DND-41 (cell line): Measurements from ENCODE around the gene HMGXB3.

ENCODE experiments used
- ATAC-seq: fragments of 200-7000 bp; cut with Tn5 transposase; 3 replicates; pipeline ENCODE4 v1.9.1; 2021; ENCODE audit warnings: low read depth; ENCODE audit not compliant: insufficient read depth
- DNase-seq: peaks from one replicate; pipeline ENCODE4 v3.0.0-alpha.2; 2020
- H2AFZ ChIP-seq: 2 replicates; pipeline ENCODE4 v1.6.0; 2012; ENCODE audit warnings: low read depth, low read length
- H3K27ac ChIP-seq: 2 replicates; pipeline ENCODE4 v1.5.1; 2012; ENCODE audit warnings: low read length, inconsistent platforms
- H3K27me3 ChIP-seq: fragments of 200-600 bp; sonication (generic); 2 replicates; pipeline ENCODE4 v1.6.0; 2012; ENCODE audit warnings: low read length, mild to moderate bottlenecking, inconsistent platforms; ENCODE audit not compliant: insufficient read depth, poor library complexity
- H3K36me3 ChIP-seq: 2 replicates; pipeline ENCODE4 v1.5.1; 2012; ENCODE audit warnings: low read length, inconsistent platforms; ENCODE audit not compliant: insufficient read depth
- H3K4me1 ChIP-seq: 2 replicates; pipeline ENCODE4 v1.5.1; 2012; ENCODE audit warnings: mild to moderate bottlenecking, low read length; ENCODE audit not compliant: insufficient read depth
- H3K4me2 ChIP-seq: 2 replicates; pipeline ENCODE4 v1.6.0; 2012; ENCODE audit warnings: mild to moderate bottlenecking, moderate library complexity, low read length, inconsistent platforms; ENCODE audit not compliant: insufficient read depth
- H3K4me3 ChIP-seq, 2 experiments: fragments of 200-600 bp in 1 of 2; shearing (Covaris generic) in 1 of 2; 2 replicates each; pipeline ENCODE4 v1.5.1; 2012 to 2016; ENCODE audit warnings: inconsistent platforms in 2 of 2, low read length in 2 of 2, mild to moderate bottlenecking in 2 of 2, low read depth in 1 of 2, moderate library complexity in 1 of 2
- H3K79me2 ChIP-seq: 2 replicates; pipeline ENCODE4 v1.6.0; 2012; ENCODE audit warnings: low read length, inconsistent platforms; ENCODE audit not compliant: insufficient read depth
- H3K9ac ChIP-seq: 2 replicates; pipeline ENCODE4 v1.6.0; 2012; ENCODE audit warnings: low read depth, mild to moderate bottlenecking, inconsistent platforms, low read length, moderate library complexity
- H3K9me3 ChIP-seq: 2 replicates; pipeline ENCODE4 v1.5.1; 2012; ENCODE audit warnings: low read length, moderate library complexity, mild to moderate bottlenecking, inconsistent platforms; ENCODE audit not compliant: insufficient read depth, severe bottlenecking
- H4K20me1 ChIP-seq: 2 replicates; pipeline ENCODE4 v1.6.0; 2012; ENCODE audit warnings: low read length; ENCODE audit not compliant: insufficient read depth
- EZH2 ChIP-seq: IDR thresholded peaks from 3 replicates; pipeline ENCODE4 v1.6.1; 2012; ENCODE audit warnings: borderline replicate concordance, low read depth, mild to moderate bottlenecking, moderate library complexity, low read length, inconsistent platforms; ENCODE audit not compliant: severe bottlenecking
- TF ChIP-seq, protein P1 (sequence below): IDR thresholded peaks from 2 replicates; pipeline ENCODE4 v1.5.1; 2012; ENCODE audit warnings: borderline replicate concordance, low read length, moderate library complexity, mild to moderate bottlenecking; ENCODE audit not compliant: poor library complexity, severe bottlenecking; ENCODE audit errors: extremely low read depth

HMGXB3 gene

DNA sequence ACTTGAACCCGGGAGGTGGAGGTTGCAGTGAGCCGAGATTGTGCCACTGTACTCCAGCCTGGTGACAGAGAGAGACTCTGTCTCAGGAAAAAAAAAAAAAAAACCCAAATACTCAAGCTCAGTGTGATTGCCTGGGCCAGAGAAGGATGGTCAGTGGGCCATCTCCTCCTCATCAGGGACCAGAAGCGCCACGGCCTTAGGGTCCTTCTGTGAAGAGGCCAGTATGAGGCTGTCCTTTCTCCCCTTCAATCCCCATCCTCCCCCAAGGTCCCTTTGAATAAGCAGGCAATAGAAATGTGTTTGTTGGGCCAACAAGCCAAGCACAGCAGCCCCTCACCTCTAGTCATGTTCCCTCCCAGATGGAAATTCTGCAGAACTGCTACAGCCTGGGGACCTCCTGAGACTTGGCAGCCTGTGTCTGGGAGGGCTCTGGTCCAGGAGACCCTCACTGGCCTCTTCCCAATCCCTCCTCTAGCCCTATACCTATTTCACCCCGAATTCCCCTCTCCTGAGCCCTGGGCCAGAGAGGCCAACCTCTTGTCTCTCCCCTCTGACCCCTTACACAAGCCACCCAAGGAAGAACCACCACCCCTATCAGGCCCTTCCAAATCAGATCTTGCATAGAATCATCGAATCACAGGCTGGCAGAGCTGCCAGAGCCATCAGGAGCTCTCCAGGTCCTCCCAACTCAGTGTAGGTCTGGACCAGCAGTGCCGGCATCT, 84.8 kb downstream of the HMGXB3 start:
- Histone ChIP-seq H3K36me3 (no peaks in the 10 kb centered on the region), H3K4me1 (no peaks in the 10 kb centered on the region), H3K27ac (no peak overlapping the region), H3K9ac (no peak overlapping the region), H3K4me2 (no peak overlapping the region), H3K9me3 (no peaks in the 10 kb centered on the region), H3K4me3 (no peak overlapping the region), H4K20me1 (no peaks in the 10 kb centered on the region), H3K27me3 (peaks cover 18% of the 10 kb centered on the region), H3K79me2 (no peaks in the 10 kb centered on the region), H2AFZ (no peak overlapping the region)
- TF ChIP-seq EZH2 = no peak
- DNase-seq (no peak), ATAC-seq (no peak)

DNA sequence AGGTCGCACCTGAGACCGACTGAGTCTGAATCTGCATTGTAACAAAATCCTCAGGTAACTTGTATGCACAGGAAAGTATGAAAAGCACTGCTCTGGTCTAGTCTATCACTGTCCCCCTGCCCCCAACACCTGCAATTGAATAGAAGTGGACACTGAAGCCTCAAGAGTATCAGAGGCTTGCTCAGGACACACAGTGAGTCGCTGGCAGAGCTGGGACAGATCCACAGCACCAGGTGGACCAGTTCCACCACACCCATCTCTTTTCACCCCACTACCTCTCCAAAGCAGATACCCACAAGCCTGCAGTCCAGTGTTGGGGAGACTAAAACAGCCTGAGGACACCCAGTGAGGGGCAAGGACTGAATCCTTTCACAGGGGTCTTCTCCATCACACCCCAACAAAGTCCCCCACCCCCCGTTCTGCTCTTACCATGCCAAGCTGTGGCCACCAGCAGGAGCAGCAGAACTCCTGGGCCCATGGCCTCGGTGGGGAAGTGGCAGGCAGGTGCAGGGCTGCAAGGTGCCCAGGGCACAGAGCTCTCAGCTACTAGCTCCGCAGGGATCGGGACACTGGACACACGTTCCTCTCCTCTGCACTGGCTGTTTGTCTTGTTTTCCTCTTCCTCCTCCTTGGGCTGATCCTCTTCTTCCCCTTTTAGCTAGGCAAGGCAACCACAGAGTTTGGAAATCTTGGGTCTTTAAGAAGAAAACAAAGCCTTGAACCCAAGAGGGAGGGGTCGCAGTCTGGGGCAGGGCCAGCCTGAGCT, 85.6 kb downstream of the HMGXB3 start, which contains the start of gene CSF1R:
CSF1R (minus strand) TSS at position 605 of the 766 bp plus-strand sequence; CDS start at position 478, 127 bp downstream.
- Histone ChIP-seq H3K4me1 (no peaks in the 10 kb centered on the region), H3K9ac (no peak within 1 kb of the TSS), H3K27me3 (peaks cover 17% of the 10 kb centered on the region), H3K4me3 (no peak within 1 kb of the TSS), H4K20me1 (no peaks in the 10 kb centered on the region), H3K36me3 (no peaks in the 10 kb centered on the region), H3K79me2 (no peaks in the 10 kb centered on the region), H3K4me2 (no peak within 1 kb of the TSS), H3K27ac (no peak within 1 kb of the TSS), H2AFZ (no peak within 1 kb of the TSS), H3K9me3 (no peaks in the 10 kb centered on the region)
- DNase-seq (no peak), ATAC-seq (no peak)
- TF ChIP-seq EZH2 = no peak
- TF ChIP-seq, protein P1, sequence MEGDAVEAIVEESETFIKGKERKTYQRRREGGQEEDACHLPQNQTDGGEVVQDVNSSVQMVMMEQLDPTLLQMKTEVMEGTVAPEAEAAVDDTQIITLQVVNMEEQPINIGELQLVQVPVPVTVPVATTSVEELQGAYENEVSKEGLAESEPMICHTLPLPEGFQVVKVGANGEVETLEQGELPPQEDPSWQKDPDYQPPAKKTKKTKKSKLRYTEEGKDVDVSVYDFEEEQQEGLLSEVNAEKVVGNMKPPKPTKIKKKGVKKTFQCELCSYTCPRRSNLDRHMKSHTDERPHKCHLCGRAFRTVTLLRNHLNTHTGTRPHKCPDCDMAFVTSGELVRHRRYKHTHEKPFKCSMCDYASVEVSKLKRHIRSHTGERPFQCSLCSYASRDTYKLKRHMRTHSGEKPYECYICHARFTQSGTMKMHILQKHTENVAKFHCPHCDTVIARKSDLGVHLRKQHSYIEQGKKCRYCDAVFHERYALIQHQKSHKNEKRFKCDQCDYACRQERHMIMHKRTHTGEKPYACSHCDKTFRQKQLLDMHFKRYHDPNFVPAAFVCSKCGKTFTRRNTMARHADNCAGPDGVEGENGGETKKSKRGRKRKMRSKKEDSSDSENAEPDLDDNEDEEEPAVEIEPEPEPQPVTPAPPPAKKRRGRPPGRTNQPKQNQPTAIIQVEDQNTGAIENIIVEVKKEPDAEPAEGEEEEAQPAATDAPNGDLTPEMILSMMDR = no peak

DNA sequence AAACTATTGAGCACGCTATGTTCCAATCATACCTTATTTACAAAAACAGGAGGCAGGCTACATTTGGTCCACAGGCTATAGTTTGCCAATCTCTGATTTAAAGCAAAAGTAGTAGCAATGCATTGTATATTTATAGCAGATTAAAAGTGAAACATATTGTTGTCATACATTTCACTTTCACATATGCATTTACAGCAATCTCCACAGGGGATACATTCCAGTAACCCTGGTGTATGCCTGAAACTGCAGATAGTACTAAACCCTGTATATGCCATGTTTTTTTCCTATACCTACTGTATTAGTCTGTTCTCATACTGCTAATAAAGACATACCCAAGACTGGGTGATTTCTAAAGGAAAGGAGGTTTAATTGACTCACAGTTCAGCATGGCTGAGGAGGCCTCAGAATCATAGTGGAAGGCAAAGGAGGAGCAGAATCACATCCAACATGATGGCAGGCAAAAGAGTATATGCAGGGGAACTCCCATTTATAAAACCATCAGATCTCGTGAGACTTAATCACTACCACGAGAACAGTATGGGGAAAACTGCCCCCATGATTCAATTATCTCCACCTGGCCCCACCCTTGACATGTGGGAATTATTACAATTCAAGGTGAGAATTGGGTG, 91.7 kb downstream of the HMGXB3 start:
- H3K4me1 ChIP-seq = no peaks in the 10 kb centered on the region
- H3K36me3 ChIP-seq = no peaks in the 10 kb centered on the region
- no peak overlapping the region for H3K4me3 ChIP-seq
- DNase-seq (no peak), ATAC-seq (no peak)
- TF ChIP-seq EZH2 = no peak
- TF ChIP-seq, protein P1 = no peak
- H3K9me3 ChIP-seq = no peaks in the 10 kb centered on the region
- H3K27me3 ChIP-seq = peaks cover 8% of the 10 kb centered on the region
- H3K27ac ChIP-seq = no peak overlapping the region
- H2AFZ ChIP-seq = no peak overlapping the region
- no peak overlapping the region for H3K4me2 ChIP-seq
- no peaks in the 10 kb centered on the region for H4K20me1 ChIP-seq
- no peaks in the 10 kb centered on the region for H3K79me2 ChIP-seq
- no peak overlapping the region for H3K9ac ChIP-seq

GRCh38 chr5:150097152-150097551, 96.6 kb downstream of the HMGXB3 start:
- Histone ChIP-seq H2AFZ (no peak overlapping the region), H3K9me3 (no peaks in the 10 kb centered on the region), H3K36me3 (no peaks in the 10 kb centered on the region), H3K4me2 (no peak overlapping the region), H3K4me1 (no peaks in the 10 kb centered on the region), H4K20me1 (0 out of 2 replicates have a peak, but pooled peaks cover 3% of the 10 kb centered on the region), H3K79me2 (no peaks in the 10 kb centered on the region), H3K27me3 (peaks cover 9% of the 10 kb centered on the region), H3K4me3 (no peak overlapping the region), H3K9ac (no peak overlapping the region), H3K27ac (no peak overlapping the region)
- ATAC-seq = no peak
- no peak for TF ChIP-seq EZH2
- TF ChIP-seq, protein P1 = no peak
- DNase-seq = no peak
